ENCODE measurements around the gene APOBR.

APOBR gene

GRCh38 chr16:28546626-28547025, 52.2 kb downstream of the APOBR start:
- no peak for DNase-seq
- Histone ChIP-seq H3K27ac (ENCODE audit: low read length) (no peak overlapping the region), H3K4me1 (ENCODE audit: low read length) (no peaks in the 10 kb centered on the region), H3K4me2 (ENCODE audit: low read depth, low read length) (no peak overlapping the region), H3K27me3 (replicated peaks; ENCODE audit: insufficient read depth, low read length) (0 out of 2 replicates have a peak, but pooled peaks cover 8% of the 10 kb centered on the region), H2AFZ (ENCODE audit: low read length) (no peak overlapping the region), H3K9ac (ENCODE audit: low read length) (no peak overlapping the region), H4K20me1 (ENCODE audit: insufficient read depth, low read length) (no peaks in the 10 kb centered on the region), H3K4me3 (ENCODE audit: low read length) (no peak overlapping the region), H3K9me2 (replicated peaks; ENCODE audit: insufficient read depth, low read length) (no peaks in the 10 kb centered on the region), H3K9me3 (replicated peaks; ENCODE audit: insufficient read depth, low read length) (no peaks in the 10 kb centered on the region), H3K36me3 (replicated peaks; ENCODE audit: insufficient read depth, low read length) (no peaks in the 10 kb centered on the region), H3K79me2 (ENCODE audit: low read length) (no peaks in the 10 kb centered on the region), H3F3A (ENCODE audit: insufficient read depth, low read length) (no peaks in the 10 kb centered on the region)
- no peak for TF ChIP-seq EZH2phosphoT487 (IDR thresholded peaks at IDR 0.05; ENCODE audit: low read length)
- no peak for TF ChIP-seq CTCF (IDR thresholded peaks at IDR 0.05; ENCODE audit: low read length)
- TF ChIP-seq EZH2 (optimal IDR thresholded peaks at IDR 0.05; ENCODE audit: low read depth, low read length), result no peak

GRCh38 chr16:28548306-28548802, 53.9 kb downstream of the APOBR start:
- Histone ChIP-seq H4K20me1 (ENCODE audit: insufficient read depth, low read length) (no peaks in the 10 kb centered on the region), H3K9me2 (replicated peaks; ENCODE audit: insufficient read depth, low read length) (no peaks in the 10 kb centered on the region), H3K27ac (ENCODE audit: low read length) (no peak overlapping the region), H3K4me3 (ENCODE audit: low read length) (no peak overlapping the region), H3K79me2 (ENCODE audit: low read length) (no peaks in the 10 kb centered on the region), H3K4me1 (ENCODE audit: low read length) (no peaks in the 10 kb centered on the region), H3K9me3 (replicated peaks; ENCODE audit: insufficient read depth, low read length) (no peaks in the 10 kb centered on the region), H3K27me3 (replicated peaks; ENCODE audit: insufficient read depth, low read length) (0 out of 2 replicates have a peak, but pooled peaks cover 8% of the 10 kb centered on the region), H3K36me3 (replicated peaks; ENCODE audit: insufficient read depth, low read length) (no peaks in the 10 kb centered on the region), H3K9ac (ENCODE audit: low read length) (no peak overlapping the region), H3K4me2 (ENCODE audit: low read depth, low read length) (no peak overlapping the region), H3F3A (ENCODE audit: insufficient read depth, low read length) (no peaks in the 10 kb centered on the region), H2AFZ (ENCODE audit: low read length) (no peak overlapping the region)
- TF ChIP-seq EZH2phosphoT487 (IDR thresholded peaks at IDR 0.05; ENCODE audit: low read length) (no peak), EZH2 (optimal IDR thresholded peaks at IDR 0.05; ENCODE audit: low read depth, low read length) (no peak), CTCF (IDR thresholded peaks at IDR 0.05; ENCODE audit: low read length) (no peak)
- DNase-seq, result no peak
